Measurements from ENCODE around the gene MLLT1. TPM values are rescaled to one million over a fixed set of nuclear protein-coding genes. Genes with fewer than 3 reads are reported as not detected.

Gene MLLT1
- total RNA-seq, 1 donor from 2014 or later = 67.5 TPM

DNA sequence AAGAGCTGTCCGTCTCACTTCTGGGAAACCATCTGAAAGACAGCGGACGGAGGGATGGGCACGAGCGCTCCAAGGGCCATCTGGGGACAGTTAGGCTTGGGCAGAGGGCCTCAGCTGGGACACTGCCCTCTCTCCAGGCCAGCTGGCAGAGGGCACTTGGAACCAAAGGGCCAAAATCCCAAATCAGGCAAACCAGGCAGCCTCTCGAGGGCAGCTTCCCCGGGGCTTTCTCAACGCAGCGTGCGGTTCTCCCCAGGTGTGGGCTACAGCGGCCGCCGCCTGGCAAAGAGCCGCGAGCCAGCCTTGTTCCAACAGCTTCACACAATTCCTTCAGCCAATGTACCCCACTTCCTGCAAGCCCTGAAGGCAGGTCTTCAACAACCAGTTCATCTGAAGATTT is 5.0 kb downstream of the MLLT1 start:
- DNase-seq (ENCODE audit: low spot score) = no peak

DNA sequence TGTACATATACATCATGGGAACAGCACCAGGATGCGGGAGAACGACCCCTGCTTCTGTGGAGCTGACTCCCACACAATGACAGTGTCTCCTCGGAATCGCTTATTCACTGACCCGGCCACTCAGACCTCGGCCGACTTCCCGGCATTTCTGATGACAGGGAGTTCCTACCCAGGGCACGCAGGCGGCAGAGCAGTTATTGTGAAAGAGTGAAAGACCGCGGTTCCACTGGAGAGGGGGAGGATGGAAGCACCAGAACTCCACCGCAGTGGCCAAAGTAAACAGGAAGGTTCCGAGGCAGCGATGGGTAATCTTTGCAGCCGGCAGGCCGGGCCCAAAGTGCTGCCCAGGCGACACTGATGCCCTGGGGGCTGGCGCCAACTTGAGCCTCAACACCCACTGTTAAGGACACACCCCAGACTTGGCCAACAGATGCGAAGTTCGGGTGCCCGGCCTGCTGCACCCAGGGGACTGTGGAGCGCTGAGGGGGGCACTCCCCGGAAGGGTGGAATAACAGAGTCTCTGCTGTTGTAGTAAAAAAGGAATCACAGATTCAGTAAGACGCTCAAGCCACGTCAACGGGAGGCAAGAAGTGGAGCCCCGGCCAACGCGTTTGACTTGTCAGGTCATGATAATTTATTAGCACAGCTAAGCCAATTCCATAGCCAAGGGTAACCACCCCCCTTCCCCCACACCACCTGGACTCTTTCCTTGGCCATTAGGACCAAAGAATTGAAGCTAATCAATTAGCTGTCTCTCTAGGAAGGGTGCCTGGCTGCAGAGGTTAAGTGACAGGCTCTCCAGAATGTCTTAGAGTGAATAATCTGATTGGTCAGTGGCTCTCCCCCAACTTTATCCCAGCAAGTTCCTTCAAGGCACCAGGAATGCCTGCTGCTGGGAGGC is 5.8 kb downstream of the MLLT1 start:
- DNase-seq (ENCODE audit: low spot score) = peak; percentile 76

DNA sequence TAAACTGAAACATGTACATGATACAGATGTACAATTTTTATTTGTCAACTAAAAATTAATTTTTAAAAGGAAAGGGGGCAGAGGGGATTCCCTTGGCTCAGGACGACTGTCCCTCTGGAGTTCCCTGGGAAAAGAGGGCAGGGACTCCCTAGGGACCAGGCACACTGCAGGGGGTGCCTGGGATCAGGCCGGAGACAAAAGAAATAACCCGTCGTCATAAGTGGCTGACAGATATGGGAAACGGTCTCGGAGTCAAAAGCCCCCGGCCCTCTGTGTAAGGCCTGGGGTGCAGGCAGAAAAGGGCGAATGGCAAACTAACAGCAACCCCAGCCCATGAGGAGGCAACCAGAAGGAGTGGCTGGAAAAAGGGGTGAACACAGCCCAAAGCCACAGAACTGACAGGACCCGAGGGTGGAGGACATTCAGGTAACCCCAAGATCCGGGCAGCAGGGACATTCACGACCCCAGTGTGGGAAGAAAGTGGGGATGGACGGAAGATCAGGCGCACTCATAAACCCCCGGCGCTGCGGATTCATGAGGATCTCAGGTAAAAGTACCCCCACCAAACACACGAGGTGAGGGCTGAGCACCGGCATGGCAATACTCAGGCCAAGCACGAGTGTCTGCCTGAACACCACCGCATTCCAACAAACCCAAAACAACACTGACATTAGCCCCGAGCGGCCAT is 6.7 kb downstream of the MLLT1 start:
- DNase-seq (ENCODE audit: low spot score) = no peak

DNA sequence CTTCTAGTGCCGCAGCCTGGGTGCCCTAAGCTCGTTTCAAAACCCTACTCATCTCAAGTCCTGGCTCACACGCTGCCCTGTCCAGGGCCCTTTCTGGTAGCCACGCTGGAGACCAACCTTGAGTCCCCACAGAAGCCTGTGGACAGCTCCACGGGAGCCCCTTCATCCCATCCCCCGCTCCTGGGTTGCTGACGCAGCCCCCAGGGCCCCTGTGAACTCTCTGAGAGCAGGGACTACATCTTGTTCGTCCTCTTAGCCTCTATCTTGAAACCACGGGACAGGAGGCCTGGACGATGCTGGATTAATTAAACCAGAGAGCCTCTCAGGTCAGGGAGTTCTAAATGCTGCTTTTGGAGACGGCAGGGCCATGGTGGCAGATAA is 7.4 kb downstream of the MLLT1 start:
- DNase-seq (ENCODE audit: low spot score) = no peak

DNA sequence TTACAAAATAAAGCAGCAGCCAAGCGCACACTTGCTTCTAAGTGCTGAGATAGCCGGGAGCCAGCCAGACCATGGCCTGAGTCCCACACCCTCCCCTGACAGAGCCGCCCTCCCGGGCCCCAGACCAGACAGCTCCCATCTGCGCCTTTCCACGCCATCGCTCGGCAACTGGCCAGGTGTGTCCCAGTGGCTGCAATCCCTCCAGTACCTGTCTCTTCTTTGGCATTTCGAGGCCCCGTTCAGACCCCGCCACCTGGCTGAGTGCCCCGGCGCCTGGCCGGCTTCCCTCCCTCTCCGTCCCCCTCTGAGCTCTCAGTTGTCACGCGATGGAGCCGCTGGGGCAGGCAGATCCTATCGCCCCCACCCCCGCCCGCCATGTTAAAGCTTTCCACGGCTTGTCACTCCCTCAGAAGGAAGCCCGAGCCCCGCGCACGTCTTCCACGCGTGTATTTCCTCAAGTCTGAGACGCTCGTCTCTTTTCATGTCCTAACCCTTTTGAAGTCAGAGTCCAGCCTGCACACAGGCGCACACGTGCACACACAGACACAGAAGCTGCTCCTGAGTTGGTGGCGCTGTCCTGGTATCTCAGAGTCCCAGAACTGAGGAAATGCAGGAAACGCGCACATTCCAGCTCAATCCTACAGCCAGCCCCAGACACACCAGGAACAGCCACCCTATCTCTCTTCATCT is 7.9 kb downstream of the MLLT1 start:
- peak; percentile 59 for DNase-seq (ENCODE audit: low spot score)

DNA sequence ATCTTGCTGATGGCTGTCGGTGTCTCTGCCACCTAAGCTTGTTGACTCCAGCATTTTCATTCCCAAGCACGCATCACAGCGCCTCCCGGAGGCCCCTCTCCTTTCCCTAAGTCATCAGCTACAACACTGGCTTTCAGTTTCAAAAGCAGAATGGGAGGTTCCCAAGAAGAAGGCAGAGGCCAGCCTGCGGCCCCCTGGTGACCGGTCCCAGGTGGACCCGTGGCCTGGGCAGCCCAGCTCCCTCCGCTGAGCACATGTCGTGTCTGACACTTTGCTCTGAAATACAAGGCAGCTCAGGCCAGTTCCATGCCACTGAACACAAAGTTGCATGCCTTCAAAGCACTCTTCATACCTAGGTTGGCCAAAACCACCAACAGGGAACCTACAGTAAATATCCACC is 8.5 kb downstream of the MLLT1 start:
- no peak for DNase-seq (ENCODE audit: low spot score)

DNA sequence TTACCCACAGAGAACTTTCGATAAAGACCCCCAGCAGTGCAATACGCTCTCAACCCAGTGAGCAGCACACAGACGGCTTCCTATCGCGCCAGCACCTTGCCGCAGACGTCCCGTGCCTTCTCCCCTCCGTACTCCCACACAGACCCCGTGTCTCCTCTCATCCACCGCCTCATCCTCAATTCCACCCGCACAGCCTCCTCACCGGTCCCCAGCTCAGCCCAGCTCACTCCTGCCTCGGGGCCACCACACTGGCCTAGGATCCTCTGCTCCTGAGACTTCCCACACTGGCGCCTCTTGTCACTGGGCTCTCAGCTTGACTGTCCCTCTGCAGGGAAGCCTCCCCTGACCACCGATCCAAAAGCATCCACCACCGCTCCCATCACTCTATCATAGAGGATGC is 9.0 kb downstream of the MLLT1 start:
- DNase-seq (ENCODE audit: low spot score) = no peak

DNA sequence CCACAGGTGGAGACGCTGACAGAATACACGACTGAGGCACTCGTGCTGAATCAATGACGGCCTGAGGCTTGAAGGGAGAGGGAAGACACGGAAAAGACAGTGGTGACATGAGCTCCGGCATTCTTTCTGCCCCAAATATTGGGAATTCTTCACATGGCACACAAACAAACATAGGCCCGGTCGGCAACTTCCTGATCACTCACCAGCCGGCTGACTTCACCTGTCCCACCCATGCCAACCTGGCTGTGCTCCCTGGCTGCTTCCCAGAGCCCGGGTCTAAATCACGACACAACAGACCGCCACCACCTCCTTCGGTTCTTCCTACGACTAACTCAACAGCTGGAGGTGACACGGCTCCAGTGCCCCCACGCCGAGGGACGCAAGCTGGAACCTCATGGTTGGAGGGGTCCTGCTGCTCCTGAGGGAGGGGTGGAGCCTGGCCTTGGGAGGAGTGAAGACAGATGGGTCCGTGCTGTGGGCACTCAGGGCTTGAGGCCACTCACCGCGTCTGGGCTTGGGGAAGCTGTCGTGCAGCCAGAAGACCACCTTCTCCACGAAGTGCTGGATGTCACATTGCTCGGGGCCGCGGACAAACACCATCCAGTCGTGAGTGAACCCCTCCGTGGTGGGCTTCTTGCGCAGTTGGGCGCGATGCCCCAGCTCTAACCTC is 9.6 kb downstream of the MLLT1 start:
- DNase-seq (ENCODE audit: low spot score) = no peak

DNA sequence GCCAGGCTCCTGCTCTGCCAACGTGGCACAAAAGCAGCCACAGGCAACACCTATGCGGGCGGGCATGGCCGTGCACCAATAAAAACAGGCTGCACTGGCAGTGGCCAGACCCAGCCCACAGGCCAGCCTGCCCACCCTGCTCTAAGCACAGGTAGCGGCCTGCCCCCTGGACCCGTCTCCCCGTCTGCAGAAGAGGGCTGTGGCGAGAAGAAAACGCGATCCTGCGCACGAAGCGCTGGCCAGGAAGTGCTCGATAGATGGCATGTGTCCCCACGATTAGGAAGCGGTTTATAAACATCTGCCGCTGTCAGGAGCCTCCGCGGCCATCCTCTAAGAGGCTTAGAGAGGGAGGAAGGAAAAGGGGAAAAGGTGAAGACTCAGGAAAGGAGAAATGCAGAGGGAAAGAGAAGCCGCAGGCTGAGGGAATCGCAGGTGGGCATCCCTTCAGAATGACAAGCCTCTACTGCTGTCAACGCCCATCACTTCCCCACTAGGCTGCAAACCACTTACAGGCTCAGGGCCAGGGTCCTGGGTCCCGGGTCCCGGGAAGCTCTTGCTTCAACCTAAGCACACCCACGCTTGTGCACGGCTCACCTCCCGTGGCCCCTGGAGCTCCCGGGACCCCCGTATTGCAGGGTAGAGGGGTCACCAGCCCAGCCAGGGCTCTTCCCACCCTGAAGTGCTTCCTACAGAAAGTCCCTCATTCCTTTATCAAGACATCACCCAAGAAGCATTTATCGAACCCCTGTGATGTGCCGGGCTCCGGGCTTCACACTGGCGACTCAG is 10.5 kb downstream of the MLLT1 start:
- DNase-seq (ENCODE audit: low spot score) = no peak

DNA sequence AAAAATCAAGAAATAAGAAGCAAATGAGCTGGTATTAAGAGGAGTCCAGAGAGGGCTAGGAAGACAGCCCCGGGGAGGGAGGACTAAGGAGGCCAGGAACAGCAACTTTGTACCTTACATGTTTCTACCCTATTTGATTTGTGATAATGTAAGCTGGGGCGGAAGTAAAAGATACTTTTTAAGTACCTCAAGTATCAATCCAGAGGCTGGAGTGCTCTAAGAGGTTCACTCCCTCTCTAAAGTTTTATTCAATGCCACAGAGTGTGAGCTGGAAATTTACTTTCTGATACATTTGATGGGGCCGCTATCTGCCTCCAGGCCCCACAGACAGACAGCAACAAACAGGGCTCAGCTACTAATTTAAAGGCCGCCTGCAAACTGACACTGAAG is 11.4 kb downstream of the MLLT1 start:
- DNase-seq (ENCODE audit: low spot score) = no peak

DNA sequence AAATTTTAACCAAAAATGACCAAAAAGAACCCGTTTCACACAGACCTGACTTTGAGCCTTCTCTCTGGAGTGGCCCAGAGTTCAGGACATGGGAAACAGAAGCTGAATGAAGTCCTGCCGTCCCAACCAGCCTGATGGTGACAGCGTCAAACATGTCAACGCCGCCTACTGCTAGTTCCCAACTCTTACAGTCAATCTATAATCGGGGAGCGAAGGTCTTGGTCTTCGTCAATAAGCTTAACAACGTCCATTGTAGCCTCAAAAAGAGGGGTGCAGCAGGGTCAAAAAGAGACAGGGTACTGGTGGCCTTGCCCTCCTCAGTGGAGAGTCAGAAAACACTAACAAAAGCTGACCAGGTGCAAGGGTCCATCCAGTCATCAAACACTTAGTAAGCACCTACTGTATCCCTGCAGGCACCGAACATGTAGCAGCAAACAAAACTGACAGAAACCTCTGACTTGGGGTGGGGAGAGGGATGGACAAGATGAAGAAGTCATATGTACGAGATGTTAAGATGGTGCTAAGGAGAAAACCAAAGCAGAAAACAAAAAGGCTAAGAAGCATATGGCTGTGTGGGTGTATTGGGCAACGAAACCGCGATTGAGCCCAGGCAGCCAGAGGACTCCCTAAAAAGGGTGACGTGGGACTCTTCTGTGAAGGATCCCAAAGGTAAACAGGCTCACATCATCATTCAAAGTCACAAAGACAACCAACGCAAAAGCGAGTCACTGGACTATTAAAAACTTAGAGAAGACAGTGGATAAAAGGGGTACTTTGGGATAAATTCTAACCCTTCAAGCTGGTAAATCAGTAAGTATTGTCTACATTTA is 12.0 kb downstream of the MLLT1 start:
- no peak for DNase-seq (ENCODE audit: low spot score)

DNA sequence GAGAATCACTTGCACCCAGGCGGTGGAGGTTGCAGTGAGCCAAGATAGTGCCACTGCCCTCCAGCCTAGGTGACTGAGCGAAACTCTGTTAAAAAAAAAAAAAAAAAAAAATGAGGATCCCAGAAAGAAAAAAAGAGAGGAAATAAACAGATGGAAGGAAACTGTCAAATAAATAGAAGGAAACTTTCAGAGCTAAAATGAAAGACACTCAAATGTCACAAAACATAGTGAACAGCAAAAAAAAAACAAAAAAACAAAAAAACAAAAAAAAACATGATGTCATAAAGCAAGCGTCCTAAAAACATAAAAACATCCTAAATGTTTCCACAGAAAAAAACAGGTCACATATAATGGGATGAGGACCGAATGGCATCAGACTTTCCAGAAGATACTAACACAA is 15.0 kb downstream of the MLLT1 start:
- DNase-seq (ENCODE audit: low spot score) = no peak

DNA sequence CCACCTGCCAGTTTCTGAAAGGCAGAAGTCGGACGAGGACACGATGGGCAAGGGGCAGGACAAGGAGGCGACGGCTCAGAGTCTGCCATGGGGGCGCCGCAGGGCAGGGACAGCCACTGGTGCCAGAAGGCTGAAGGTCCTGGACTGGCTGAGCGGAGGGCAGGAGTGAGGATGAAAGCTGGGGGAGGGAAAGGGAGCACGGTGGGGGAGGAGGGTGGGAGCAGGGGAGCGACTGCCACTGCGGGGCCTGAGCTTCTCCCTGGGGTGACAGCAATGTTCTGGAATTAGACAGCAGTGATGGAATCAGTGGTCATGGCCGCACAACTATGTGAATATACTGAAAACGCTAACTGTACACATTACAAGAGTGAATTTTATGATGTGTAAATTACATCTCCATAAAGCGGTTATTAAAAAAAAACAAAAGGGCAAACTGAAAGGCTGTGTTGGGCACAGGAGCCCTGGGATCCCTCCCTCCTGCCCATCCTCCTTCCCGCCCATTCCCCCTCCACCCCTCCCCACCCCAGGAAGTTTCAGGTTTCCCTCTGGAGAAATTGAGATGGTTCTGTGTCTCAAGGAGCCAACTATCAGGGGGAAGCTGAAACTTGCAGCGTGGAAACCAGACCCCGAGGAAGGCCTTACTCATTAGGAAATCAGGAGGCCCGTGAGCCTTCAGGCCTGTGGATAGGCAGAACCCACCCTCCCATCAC is 15.9 kb downstream of the MLLT1 start:
- DNase-seq (ENCODE audit: low spot score) = no peak

DNA sequence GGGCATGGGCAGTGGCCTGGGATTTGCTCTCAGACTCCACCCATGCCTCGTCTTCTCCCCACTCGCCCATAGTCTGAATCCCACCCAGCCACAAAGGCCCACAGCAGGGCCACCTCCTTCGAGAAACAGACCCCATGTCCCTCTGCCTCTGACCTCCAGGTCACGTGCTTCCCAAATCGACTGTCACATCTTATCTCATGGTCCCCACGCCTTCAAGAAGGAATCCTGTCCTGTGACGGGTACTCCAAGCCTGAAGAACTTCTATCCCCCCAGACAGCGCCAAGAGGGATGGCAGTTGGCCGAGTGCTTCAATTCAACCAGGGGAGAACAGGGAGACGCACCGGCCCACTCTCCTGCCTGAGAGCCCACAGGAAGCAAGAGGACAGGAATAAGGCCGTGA is 16.5 kb downstream of the MLLT1 start:
- DNase-seq (ENCODE audit: low spot score) = no peak

DNA sequence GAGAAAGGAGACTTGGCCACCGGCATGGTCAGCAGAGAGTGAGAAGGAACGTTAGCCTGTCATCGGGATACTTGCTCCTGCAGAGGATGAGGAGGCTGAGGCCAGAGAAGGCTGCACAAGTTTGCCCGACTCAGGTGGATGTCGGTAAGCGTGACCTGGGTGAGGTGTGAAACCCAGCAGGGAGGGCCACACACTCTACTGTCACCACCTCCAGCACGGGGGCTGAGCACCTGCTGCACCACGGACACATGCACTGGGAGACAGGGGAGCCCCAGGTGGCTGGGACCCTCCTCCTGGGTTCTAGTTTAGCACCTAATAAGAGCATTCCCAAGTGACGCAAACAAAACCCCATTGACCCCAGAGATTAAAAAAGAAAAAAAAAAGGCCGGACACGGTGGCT is 17.3 kb downstream of the MLLT1 start:
- no peak for DNase-seq (ENCODE audit: low spot score)

DNA sequence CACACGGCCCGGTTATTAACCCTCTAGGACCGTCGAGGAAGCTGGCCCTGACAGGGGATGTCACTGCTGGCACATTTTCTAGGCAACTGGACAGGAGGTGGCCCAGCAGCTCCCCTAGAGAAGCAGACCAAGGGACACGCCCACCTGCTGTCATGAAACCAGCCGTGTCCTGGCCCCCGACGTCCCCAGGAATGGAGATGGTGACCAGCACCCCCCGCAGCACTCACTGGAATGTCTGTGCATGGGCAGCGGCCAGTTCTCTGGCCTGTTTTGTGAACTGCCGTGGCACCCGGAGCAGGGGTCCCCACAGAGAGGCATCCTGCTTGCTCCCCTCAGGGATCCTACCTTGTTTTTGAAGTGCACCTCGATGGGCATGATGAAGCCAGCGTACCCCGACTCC is 17.9 kb downstream of the MLLT1 start:
- no peak for DNase-seq (ENCODE audit: low spot score)

DNA sequence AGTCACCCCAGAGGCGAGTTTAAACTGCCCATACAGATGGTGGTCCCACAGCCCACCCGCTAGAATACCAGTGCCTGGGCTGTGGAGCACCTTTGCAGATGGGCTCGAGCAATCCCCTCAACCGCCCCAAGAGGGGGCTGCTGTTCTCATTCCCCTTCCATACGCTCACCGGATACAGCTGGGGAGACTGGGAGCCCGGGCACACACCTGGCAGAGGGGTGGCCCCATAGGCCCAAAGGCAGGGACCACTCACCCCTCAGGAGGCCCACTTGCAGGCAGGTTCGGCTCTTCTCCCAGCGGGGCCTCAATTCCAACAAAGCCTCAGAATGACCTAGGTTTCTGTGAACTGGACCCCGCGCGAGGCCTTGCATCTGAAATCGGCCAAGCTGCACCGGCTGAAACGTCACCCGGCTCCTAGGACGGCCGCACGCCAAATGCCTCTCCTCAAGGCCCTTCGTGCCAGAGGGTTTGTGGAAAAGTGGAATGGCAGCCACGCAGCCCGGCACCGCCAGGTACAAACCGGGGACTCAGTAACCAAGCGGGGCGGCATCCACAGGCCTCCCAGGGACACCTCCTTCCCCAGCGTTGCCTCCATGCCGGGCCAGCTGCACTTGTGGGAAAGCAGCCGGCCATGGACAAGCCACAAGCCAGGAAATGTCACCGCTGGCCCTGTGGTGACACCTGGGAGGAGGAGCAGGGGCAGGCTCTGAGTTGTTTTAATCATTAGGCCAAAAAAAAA is 18.7 kb downstream of the MLLT1 start:
- no peak for DNase-seq (ENCODE audit: low spot score)

DNA sequence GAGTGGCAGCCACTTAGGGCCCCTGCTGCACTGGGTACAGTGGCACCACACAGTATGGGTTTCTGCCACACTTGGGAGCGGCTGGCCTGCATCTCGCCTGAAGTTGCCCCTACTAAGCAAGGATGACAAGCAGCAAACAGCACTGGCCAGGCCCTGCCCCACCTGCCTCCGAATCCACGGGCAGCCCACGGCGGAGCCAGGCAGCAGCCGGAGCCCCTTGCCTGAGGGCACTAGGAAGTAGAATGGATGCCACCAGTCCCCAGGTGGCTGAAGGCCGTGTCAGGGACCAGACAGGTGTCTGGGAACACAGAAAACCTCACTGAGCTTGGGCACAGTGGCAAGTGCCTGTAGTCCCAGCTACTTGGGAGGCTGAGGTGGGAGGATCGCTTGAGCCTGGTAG is 19.4 kb downstream of the MLLT1 start:
- no peak for DNase-seq (ENCODE audit: low spot score)

DNA sequence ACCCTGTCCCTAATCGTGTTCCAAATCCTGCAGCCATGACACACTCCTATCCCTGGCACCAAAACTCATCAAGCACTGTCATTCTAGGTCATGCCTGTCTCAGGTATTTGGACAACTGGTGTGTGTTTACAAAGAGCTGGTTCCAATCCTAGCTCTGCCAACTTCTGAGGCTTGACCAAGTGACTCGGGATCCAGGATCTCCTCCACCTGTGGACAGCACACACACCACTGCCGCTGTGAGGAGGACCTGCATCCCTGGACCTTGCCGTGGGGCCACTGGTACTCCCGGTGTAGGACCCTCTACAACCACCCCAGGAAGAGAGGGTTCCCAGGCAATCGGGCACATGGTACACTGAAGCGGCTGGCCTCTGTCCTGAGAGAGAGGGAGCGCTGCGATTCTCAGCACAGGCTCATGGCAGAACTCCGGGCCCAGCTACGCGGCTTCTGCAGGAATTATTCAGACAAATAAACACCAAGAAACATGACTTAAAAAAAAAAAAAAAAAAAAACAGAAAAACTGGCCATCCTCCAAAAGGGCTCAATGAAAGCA is 20.4 kb downstream of the MLLT1 start:
- no peak for DNase-seq (ENCODE audit: low spot score)

Data from mucosa of gallbladder (tissue), 1 donor.